GM12891 (cell line): Measurements from ENCODE around the gene POU6F1.

Experiments used
- DNase-seq: peaks from one replicate; pipeline ENCODE4 v3.0.0; 2011; ENCODE audit warnings: low spot score; ENCODE audit not compliant: insufficient read length
- FAIRE-seq: peaks from 2 replicates; lab custom pipeline; 2011; peaks lifted over from hg19 to GRCh38; lab: Jason Lieb, UNC
- PAX5 ChIP-seq: IDR thresholded peaks from 2 replicates; pipeline ENCODE4 v1.6.1; 2011; ENCODE audit warnings: low read length, moderate library complexity, mild to moderate bottlenecking; ENCODE audit not compliant: insufficient read depth, severe bottlenecking
- POLR2A ChIP-seq: IDR thresholded peaks from 2 replicates; pipeline ENCODE4 v1.6.1; 2011; ENCODE audit warnings: low read depth, low read length, control low read depth
- POLR2AphosphoS5 ChIP-seq: IDR thresholded peaks from 2 replicates; pipeline ENCODE4 v1.6.1; 2011; ENCODE audit warnings: low read depth, low read length, control low read depth
- POU2F2 ChIP-seq: IDR thresholded peaks from 2 replicates; pipeline ENCODE4 v1.6.1; 2011; ENCODE audit warnings: low read depth, mild to moderate bottlenecking, control low read depth, low read length, moderate library complexity
- SPI1 ChIP-seq: IDR thresholded peaks from 2 replicates; pipeline ENCODE4 v1.6.1; 2011; ENCODE audit warnings: low read depth, low read length, control low read depth
- TAF1 ChIP-seq: IDR thresholded peaks from 2 replicates; pipeline ENCODE4 v1.6.1; 2011; ENCODE audit warnings: low read depth, low read length, control low read depth

Gene POU6F1

DNA sequence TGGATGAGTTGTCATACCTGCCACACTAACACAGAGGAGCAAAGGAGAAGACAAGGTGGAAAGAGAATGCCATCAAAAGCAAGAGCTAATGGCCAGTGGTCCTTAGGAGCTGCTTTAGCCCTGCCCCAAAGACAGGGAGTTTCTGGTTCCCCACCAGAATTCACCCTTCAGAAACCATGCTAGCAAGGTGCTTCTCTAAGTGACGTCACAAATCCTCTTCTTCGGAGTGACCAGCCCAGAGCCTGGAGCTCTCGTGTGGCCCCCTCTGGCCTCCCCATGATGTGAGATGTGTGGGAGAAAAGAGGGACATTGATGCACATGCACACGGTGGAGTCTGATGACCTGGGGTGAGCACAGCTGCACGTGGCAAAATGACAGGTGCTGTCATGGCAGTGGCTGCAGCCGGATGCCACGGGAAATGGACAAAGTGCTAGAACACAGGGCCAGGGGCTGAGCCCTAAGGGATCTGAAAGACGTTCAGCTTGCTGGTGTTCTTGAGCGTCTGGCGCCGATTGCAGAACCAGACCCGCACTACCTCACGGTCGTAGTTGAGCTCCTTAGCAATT lies 28.0 kb downstream of the POU6F1 start:
- TF ChIP-seq POU2F2, result no peak
- no peak for TF ChIP-seq SPI1
- no peak for TF ChIP-seq POLR2AphosphoS5
- no peak for DNase-seq
- FAIRE-seq, result no peak

DNA sequence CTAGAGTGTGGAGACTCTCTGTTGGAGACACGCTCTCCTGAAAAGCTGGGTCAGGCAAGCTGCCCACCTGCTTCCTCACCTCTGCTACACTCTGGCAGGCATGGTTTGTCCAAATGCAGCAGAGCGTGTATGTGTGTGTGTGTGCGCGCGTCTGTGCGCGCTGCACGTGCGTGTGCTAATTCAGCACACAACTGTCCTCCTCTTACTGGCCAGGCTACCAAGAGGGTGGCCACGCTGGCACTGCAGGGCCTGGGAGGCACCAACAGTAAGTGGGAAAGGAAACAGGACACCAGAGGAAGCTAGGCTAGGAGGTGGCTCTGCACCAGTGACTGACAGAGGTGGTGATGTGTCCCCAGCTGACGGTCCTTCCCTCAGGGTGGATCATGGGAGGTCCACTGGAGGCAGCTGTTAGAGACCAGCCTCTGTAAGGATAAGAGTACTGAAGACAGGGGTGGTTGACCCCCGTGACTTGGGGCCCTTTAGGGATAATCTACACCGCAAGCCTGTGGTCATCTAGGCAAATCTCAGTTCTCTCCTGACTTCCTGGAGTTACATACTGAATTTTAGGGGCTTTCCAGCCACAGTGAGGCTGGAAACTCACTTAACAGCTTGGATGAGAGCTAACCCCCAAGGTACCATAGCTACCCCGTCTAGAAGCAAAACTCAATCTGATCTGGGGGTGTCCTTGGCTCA lies 29.4 kb downstream of the POU6F1 start:
- DNase-seq, result no peak
- TF ChIP-seq TAF1 (no peak), PAX5 (peak; percentile 85), POU2F2 (peak; percentile 78), POLR2A (no peak), POLR2AphosphoS5 (no peak), SPI1 (peak; percentile 76)
- peak; percentile 98 for FAIRE-seq

DNA sequence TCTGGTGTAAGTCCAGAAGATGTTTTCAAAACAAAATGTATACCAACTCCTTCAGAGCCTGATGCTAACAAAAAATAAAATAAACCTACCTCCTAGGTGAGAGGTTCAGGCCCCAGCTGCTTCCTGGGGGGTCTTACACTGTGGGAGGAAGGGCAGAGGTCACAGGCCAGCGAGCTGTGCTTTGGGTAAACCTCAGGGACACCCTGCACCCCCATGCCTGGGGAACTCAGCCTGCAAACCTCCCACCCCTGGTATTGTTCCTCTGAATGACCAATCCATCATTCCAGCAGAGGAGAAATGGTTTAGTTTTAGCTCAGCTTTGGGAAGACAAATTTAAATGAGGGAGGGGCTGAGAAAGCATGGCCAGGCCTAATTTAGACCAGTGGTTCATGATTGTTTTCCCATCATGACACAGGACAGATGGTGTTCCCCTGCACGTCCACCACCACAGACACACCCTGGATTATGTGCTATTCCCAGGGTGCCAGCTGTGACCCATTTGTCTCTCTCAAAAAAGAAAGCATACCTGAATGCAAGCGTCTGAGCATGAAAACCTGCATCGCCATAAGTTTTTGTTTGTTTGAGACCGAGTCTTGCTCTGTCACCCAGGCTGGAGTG lies 30.4 kb downstream of the POU6F1 start:
- FAIRE-seq, result peak; percentile 72
- no peak for TF ChIP-seq SPI1

DNA sequence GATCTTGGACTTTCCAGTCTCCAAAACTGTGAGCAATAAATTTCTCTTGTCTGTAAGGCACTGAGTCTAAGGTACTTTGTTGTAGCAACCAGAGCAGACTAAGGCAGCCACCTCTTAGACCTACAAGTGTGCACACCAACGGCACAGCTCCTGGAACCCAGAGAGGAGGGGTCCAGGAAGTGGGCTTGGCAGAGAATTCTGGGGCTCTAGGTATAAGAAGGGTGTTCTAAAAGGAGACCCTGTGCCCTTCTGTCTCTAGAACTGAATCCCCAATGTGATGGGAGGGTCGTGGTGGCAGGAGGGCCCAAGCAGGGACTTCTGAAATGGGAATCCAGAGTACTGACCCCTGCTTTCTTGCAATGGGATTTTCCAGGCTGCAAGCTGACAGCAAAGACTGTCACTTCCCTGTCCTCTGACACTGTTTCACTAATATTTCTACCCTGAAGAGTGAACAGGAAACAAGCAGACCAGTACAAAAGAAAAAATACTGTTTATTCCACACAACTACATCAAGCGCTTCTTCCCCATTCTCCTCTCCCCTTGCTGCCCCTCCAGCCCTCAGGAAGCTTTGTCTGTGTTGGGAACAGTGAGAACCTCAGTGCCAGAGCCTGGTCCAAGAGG lies 31.3 kb downstream of the POU6F1 start:
- TF ChIP-seq SPI1 (no peak), POLR2A (no peak), PAX5 (no peak), TAF1 (no peak), POLR2AphosphoS5 (no peak), POU2F2 (no peak)
- DNase-seq (no peak), FAIRE-seq (no peak)

More for the DNA sequence above, 30.4 kb downstream of the POU6F1 start:
- DNase-seq, result no peak

DNA sequence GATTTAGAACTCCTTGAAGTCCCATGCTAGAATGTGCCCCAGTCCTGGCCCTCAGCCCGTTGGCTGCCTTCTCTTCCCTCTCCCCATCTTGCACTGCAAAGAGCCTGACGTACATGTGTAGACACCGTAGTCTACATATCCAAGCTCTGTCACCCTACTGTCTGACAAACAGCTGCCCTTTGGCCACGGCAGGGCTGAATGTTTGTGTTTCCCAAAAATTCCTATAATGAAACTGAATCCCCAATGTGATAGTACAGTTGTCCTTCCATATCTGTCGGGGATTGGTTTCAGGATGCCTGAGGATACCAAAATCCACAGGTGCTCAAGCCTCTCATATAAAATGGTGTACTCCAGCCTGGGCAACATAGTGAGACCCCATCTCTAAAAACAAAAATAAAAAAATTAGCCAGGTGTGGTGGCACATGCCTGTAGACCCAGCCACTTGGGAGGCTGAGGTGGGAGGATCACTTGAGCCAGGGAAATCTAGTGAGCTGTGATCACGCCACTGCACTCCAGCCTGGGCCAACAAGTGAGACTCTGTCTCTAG lies 32.6 kb downstream of the POU6F1 start:
- TF ChIP-seq SPI1 (no peak), POLR2AphosphoS5 (no peak), POU2F2 (no peak), TAF1 (no peak), POLR2A (no peak), PAX5 (no peak)
- DNase-seq (no peak), FAIRE-seq (no peak)

DNA sequence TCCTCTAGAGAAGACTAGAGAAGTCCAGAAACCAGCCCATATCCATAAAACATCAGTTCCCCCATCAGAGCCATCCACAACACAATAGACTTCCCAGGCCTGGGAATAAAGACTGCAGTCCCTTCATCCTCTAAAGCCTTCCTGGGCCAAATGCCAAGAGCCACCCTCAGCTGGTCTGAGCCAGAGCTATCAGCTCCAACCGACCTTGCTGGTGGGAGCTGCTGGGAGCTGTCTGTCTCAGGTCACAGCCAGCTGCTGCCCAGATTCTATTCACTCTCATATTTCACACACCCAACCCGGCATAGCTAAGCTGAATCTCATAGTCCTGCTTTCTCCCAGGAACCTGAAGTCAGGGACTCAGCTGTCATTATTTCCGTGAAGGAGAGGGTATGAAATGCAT lies 34.0 kb downstream of the POU6F1 start:
- FAIRE-seq (no peak), DNase-seq (no peak)
- TF ChIP-seq TAF1, result no peak
- no peak for TF ChIP-seq SPI1
- no peak for TF ChIP-seq POLR2AphosphoS5
- no peak for TF ChIP-seq POU2F2
- TF ChIP-seq POLR2A, result no peak
- no peak for TF ChIP-seq PAX5

DNA sequence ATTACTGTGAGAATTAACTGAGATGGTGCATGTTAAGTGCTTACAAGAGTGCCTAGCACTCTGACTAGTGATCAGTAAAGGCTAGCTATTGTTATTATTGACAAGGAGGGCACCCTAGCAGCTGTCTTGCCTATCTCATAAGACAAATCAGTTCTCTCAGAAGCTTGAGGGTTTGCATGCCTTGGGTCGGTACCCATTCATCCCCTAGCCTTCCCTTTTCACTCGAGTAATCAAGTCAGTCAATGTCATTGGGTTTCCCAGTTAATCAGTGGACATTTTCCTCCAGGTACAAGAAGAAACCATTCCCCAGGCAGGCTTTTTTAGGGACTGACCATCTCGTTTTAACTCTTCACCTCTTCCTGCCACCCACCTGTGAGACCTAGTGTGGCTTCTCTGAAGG lies 34.5 kb downstream of the POU6F1 start:
- FAIRE-seq (no peak), DNase-seq (no peak)
- TF ChIP-seq POLR2A, result no peak
- no peak for TF ChIP-seq POLR2AphosphoS5
- no peak for TF ChIP-seq PAX5
- TF ChIP-seq SPI1, result no peak
- no peak for TF ChIP-seq TAF1
- TF ChIP-seq POU2F2, result no peak

DNA sequence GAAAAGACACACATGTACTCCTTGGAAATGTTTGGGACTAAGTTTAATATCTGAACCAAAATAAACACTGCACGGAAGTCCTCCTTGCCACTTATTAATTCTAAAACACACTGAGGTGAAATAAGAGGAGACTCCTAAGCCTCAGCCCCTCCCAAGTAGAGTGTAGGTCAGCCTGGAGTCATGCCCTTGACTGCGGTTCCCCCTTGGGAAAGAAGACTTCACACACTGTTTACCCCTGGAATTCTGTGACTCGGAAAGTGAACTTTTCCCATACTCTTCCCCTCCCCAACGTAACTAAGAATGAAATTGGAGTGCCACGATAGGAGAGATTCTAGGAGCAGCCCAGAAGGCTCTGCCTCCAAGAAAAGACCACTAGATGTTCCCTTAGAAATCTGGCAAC lies 36.3 kb downstream of the POU6F1 start:
- FAIRE-seq (no peak), DNase-seq (no peak)
- no peak for TF ChIP-seq POLR2A
- TF ChIP-seq TAF1, result no peak
- no peak for TF ChIP-seq PAX5
- TF ChIP-seq SPI1, result no peak

DNA sequence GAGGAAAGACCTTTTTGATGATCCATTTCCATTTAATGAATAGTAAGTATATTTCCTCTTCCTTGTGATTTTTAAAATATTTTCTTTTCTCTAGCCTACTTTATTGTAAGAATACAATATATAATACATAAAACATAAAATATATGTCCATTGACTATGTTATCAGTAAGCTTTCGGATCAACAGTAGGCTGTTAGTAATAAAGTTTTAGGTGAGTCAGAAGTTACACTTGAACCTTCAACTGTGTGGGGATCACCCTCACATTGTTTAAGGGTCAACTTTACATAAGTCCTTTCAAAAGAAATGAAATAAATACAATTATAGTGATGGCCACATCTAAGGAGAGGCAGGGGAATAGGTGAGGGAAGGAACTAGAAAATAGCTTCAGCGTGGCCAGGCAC lies 40.0 kb downstream of the POU6F1 start:
- no peak for TF ChIP-seq POLR2A
- TF ChIP-seq SPI1, result no peak
- TF ChIP-seq POU2F2, result no peak
- no peak for TF ChIP-seq PAX5
- TF ChIP-seq POLR2AphosphoS5, result no peak
- no peak for TF ChIP-seq TAF1
- no peak for FAIRE-seq
- DNase-seq, result no peak
